GM15510 (cell line): Measurements from ENCODE around the gene SREBF2.

ENCODE experiments used
- POLR2A ChIP-seq: IDR thresholded peaks from 3 replicates; pipeline ENCODE4 v1.6.1; 2011; ENCODE audit warnings: borderline replicate concordance; ENCODE audit not compliant: insufficient read length; ENCODE audit errors: extremely low read depth

SREBF2 gene

GRCh38 chr22:41816871-41817270 lies 16.0 kb upstream of the SREBF2 start:
- no peak for TF ChIP-seq POLR2A

- TF ChIP-seq POLR2A, result no peak
Observed at GRCh38 chr22:41818011-41818410, 14.9 kb upstream of the SREBF2 start.

GRCh38 chr22:41818596-41818995 lies 14.3 kb upstream of the SREBF2 start:
- TF ChIP-seq POLR2A, result no peak

- no peak for TF ChIP-seq POLR2A
Observed at GRCh38 chr22:41819257-41819656, 13.6 kb upstream of the SREBF2 start.

GRCh38 chr22:41820447-41820846 lies 12.5 kb upstream of the SREBF2 start:
- no peak for TF ChIP-seq POLR2A

- no peak for TF ChIP-seq POLR2A
Observed at GRCh38 chr22:41821471-41822316, 11.2 kb upstream of the SREBF2 start.

GRCh38 chr22:41822317-41823057 lies 10.4 kb upstream of the SREBF2 start:
- no peak for TF ChIP-seq POLR2A

- TF ChIP-seq POLR2A, result no peak
Observed at GRCh38 chr22:41823797-41824196, 9.1 kb upstream of the SREBF2 start.

GRCh38 chr22:41825376-41825775 lies 7.5 kb upstream of the SREBF2 start:
- no peak for TF ChIP-seq POLR2A

GRCh38 chr22:41826021-41826420 lies 6.9 kb upstream of the SREBF2 start:
- TF ChIP-seq POLR2A, result no peak

- TF ChIP-seq POLR2A, result no peak
Observed at GRCh38 chr22:41826430-41827383, 6.2 kb upstream of the SREBF2 start.

GRCh38 chr22:41827671-41828070 lies 5.2 kb upstream of the SREBF2 start:
- no peak for TF ChIP-seq POLR2A

- TF ChIP-seq POLR2A, result no peak
Observed at GRCh38 chr22:41828516-41828915, 4.4 kb upstream of the SREBF2 start.

GRCh38 chr22:41830174-41830573 lies 2.7 kb upstream of the SREBF2 start:
- TF ChIP-seq POLR2A, result no peak

GRCh38 chr22:41831383-41831782 lies 1.5 kb upstream of the SREBF2 start:
- TF ChIP-seq POLR2A, result no peak

- TF ChIP-seq POLR2A, result no peak
Observed at GRCh38 chr22:41831828-41832552, 915 bp upstream of the SREBF2 start.
